Measurements from ENCODE around the gene SH2D3A.

SH2D3A gene

GRCh38 chr19:6790194-6791128, 23.2 kb upstream of the SH2D3A start:
- Histone ChIP-seq H3K9me2 (replicated peaks; ENCODE audit: low read depth, low read length) (no peaks in the 10 kb centered on the region), H3K4me2 (ENCODE audit: low read depth, low read length, poor library complexity, severe bottlenecking) (no peak overlapping the region), H3K36me3 (ENCODE audit: insufficient read depth, low read length) (peaks cover 77% of the 10 kb centered on the region), H3K27me3 (ENCODE audit: insufficient read depth, low read length, poor library complexity, severe bottlenecking) (no peaks in the 10 kb centered on the region), H4K20me1 (ENCODE audit: insufficient read depth, low read length, poor library complexity, severe bottlenecking) (peaks cover 77% of the 10 kb centered on the region), H3K4me3 (ENCODE audit: low read length, poor library complexity, severe bottlenecking) (no peak overlapping the region), H2AFZ (ENCODE audit: low read length) (no peak overlapping the region), H3K4me1 (ENCODE audit: insufficient read depth, low read length, poor library complexity, severe bottlenecking) (no peaks in the 10 kb centered on the region), H3K9ac (ENCODE audit: low read depth, low read length, poor library complexity, severe bottlenecking) (no peak overlapping the region), H3F3A (ENCODE audit: low read depth) (no peaks in the 10 kb centered on the region), H3K79me2 (ENCODE audit: insufficient read depth, low read length) (peaks cover 97% of the 10 kb centered on the region), H3K9me3 (ENCODE audit: insufficient read depth, low read depth, low read length) (no peaks in the 10 kb centered on the region; the same call in 1 of the 2 replicates)
- TF ChIP-seq EZH2phosphoT487 (IDR thresholded peaks at IDR 0.05; ENCODE audit: borderline replicate concordance), result no peak
- TF ChIP-seq, protein P1, sequence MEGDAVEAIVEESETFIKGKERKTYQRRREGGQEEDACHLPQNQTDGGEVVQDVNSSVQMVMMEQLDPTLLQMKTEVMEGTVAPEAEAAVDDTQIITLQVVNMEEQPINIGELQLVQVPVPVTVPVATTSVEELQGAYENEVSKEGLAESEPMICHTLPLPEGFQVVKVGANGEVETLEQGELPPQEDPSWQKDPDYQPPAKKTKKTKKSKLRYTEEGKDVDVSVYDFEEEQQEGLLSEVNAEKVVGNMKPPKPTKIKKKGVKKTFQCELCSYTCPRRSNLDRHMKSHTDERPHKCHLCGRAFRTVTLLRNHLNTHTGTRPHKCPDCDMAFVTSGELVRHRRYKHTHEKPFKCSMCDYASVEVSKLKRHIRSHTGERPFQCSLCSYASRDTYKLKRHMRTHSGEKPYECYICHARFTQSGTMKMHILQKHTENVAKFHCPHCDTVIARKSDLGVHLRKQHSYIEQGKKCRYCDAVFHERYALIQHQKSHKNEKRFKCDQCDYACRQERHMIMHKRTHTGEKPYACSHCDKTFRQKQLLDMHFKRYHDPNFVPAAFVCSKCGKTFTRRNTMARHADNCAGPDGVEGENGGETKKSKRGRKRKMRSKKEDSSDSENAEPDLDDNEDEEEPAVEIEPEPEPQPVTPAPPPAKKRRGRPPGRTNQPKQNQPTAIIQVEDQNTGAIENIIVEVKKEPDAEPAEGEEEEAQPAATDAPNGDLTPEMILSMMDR (conservative IDR thresholded peaks at IDR 0.05; ENCODE audit: low read length), result no peak

DNA sequence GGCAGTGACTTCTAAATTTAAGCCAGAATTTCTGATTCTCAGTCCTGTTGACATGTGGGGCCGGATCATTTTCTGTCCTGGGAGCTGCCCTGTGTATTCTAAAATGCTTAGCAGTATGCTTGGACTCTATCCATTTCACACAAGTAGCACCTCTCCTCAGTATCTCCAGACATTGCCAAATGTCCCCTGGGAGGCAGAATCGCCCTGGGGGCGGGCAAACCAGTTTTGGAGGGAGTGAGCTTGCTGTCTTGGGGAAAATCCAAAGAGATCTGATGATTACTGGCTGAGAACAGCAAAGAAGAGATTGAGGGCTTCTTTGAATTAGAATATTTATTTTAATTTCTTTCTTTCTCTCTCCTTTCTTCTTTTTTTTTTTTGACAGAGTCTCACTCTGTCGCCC, 21.7 kb upstream of the SH2D3A start:
- Histone ChIP-seq H3K9me2 (replicated peaks; ENCODE audit: low read depth, low read length) (no peaks in the 10 kb centered on the region), H4K20me1 (ENCODE audit: insufficient read depth, low read length, poor library complexity, severe bottlenecking) (peaks cover 69% of the 10 kb centered on the region), H3K4me2 (ENCODE audit: low read depth, low read length, poor library complexity, severe bottlenecking) (no peak overlapping the region)

DNA sequence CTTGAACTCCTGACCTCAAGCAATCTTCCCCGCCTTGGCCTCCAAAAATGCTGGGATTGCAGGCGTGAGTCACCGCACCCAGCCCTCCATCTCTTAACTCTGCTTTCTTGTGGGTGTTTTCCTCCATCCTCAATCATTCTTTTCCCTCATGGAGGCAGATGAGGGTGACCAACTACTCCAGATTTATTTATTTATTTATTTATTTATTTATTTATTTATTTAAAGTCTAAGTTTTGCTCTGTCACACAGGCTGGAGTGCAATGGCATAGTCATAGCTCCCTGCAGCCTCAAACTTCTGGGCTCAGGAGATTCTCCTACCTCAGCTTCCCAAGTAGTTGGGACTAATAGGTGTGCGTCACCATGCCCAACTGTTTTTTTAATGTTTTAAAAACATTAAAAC, 20.2 kb upstream of the SH2D3A start:
- no peaks in the 10 kb centered on the region; the same call in 1 of the 2 replicates for H3K9me3 ChIP-seq (ENCODE audit: insufficient read depth, low read depth, low read length)

More for the DNA sequence above, 21.7 kb upstream of the SH2D3A start:
- no peaks in the 10 kb centered on the region for H3K27me3 ChIP-seq (ENCODE audit: insufficient read depth, low read length, poor library complexity, severe bottlenecking)
- peaks cover 97% of the 10 kb centered on the region for H3K79me2 ChIP-seq (ENCODE audit: insufficient read depth, low read length)
- no peaks in the 10 kb centered on the region; the same call in 1 of the 2 replicates for H3K9me3 ChIP-seq (ENCODE audit: insufficient read depth, low read depth, low read length)
- H3K4me3 ChIP-seq (ENCODE audit: low read length, poor library complexity, severe bottlenecking), result no peak overlapping the region
- H3F3A ChIP-seq (ENCODE audit: low read depth), result no peaks in the 10 kb centered on the region
- peaks cover 78% of the 10 kb centered on the region; the same call in 1 of the 2 replicates for H3K36me3 ChIP-seq (ENCODE audit: insufficient read depth, low read length)
- TF ChIP-seq, protein P1 (conservative IDR thresholded peaks at IDR 0.05; ENCODE audit: low read length), result no peak
- no peak for TF ChIP-seq EZH2phosphoT487 (IDR thresholded peaks at IDR 0.05; ENCODE audit: borderline replicate concordance)
- H2AFZ ChIP-seq (ENCODE audit: low read length), result no peak overlapping the region
- H3K4me1 ChIP-seq (ENCODE audit: insufficient read depth, low read length, poor library complexity, severe bottlenecking), result no peaks in the 10 kb centered on the region
- no peak overlapping the region for H3K9ac ChIP-seq (ENCODE audit: low read depth, low read length, poor library complexity, severe bottlenecking)

More for the DNA sequence above, 20.2 kb upstream of the SH2D3A start:
- no peak overlapping the region for H3K4me3 ChIP-seq (ENCODE audit: low read length, poor library complexity, severe bottlenecking)
- no peaks in the 10 kb centered on the region for H3K9me2 ChIP-seq (replicated peaks; ENCODE audit: low read depth, low read length)
- H3K79me2 ChIP-seq (ENCODE audit: insufficient read depth, low read length), result peaks cover 97% of the 10 kb centered on the region
- H4K20me1 ChIP-seq (ENCODE audit: insufficient read depth, low read length, poor library complexity, severe bottlenecking), result peaks cover 70% of the 10 kb centered on the region
- no peak overlapping the region for H3K9ac ChIP-seq (ENCODE audit: low read depth, low read length, poor library complexity, severe bottlenecking)
- H3K4me2 ChIP-seq (ENCODE audit: low read depth, low read length, poor library complexity, severe bottlenecking), result no peak overlapping the region
- no peaks in the 10 kb centered on the region for H3K4me1 ChIP-seq (ENCODE audit: insufficient read depth, low read length, poor library complexity, severe bottlenecking)
- peaks cover 66% of the 10 kb centered on the region; the same call in 1 of the 2 replicates for H3K36me3 ChIP-seq (ENCODE audit: insufficient read depth, low read length)
- TF ChIP-seq, protein P1 (conservative IDR thresholded peaks at IDR 0.05; ENCODE audit: low read length), result no peak
- TF ChIP-seq EZH2phosphoT487 (IDR thresholded peaks at IDR 0.05; ENCODE audit: borderline replicate concordance), result no peak
- no peaks in the 10 kb centered on the region for H3F3A ChIP-seq (ENCODE audit: low read depth)
- H2AFZ ChIP-seq (ENCODE audit: low read length), result no peak overlapping the region
- H3K27me3 ChIP-seq (ENCODE audit: insufficient read depth, low read length, poor library complexity, severe bottlenecking), result no peaks in the 10 kb centered on the region
